NB4 (cell line): Measurements from ENCODE around the gene S1PR3.

Source experiments
- CTCF ChIP-seq: IDR thresholded peaks from one replicate; pipeline ENCODE4 v1.5.1; 2012; ENCODE audit warnings: low read depth, low read length
- MAX ChIP-seq: IDR thresholded peaks from 2 replicates; pipeline ENCODE4 v1.6.1; 2011; ENCODE audit warnings: low read depth, low read length
- MYC ChIP-seq: IDR thresholded peaks from 2 replicates; pipeline ENCODE4 v1.6.1; 2011; ENCODE audit warnings: low read depth, low read length
- POLR2A ChIP-seq: IDR thresholded peaks from 2 replicates; pipeline ENCODE4 v1.6.1; 2011; ENCODE audit warnings: mild to moderate bottlenecking; ENCODE audit not compliant: insufficient read length; ENCODE audit errors: extremely low read depth

DNA sequence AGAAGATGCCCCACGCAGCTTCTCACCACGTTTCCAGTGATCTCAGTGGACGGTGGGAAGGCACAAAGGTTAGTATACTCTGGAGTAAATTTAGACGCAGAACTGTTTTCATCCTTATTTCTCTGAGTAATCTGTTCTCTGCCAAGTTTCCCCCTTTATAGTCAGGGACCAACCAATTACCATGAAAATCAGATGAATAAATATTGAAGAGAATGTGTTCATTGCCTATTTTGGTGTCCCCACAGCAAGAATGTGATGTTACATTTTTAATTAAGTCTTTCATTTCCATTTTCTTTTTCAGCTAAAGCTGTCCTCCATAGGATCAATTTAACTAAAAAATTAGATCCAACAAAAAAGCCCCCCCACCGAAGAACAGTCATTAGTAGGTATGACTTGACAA is 41.4 kb downstream of the S1PR3 start:
- no peak for TF ChIP-seq CTCF
- TF ChIP-seq MYC = no peak
- TF ChIP-seq MAX = no peak
- no peak for TF ChIP-seq POLR2A
